GM12878 (cell line): Measurements from ENCODE around the gene SMPX. TPM values are rescaled to one million over a fixed set of nuclear protein-coding genes. Genes with fewer than 3 reads are reported as not detected.

ENCODE experiments used
- ATAC-seq: fragments of 200-7000 bp; cut with Tn5 transposase; 3 replicates; pipeline ENCODE4 v1.9.1; 2020; ENCODE audit warnings: mild to moderate bottlenecking, moderate library complexity
- BruUV-seq: library from RNA; stranded (reverse); fragments of 400-500 nt; replicated peaks from 2 replicates; lab custom pipeline; 2021; lab: Mats Ljungman, UMichigan
- CTCF ChIA-PET: fragments of 300-600 bp; sonication (Branson Sonifier 250); formaldehyde crosslinking; extraction: SDS; loops from one replicate; lab custom pipeline; 2021; ENCODE audit warnings: inconsistent platforms; lab: Yijun Ruan, JAX
- POLR2A ChIA-PET: fragments of 350-600 bp; formaldehyde crosslinking; extraction: SDS; loops from one replicate; lab custom pipeline; 2021; ENCODE audit warnings: inconsistent platforms; lab: Charles Lee
- RAD21 ChIA-PET: fragments of 300-600 bp; sonication (Branson Sonifier 250); formaldehyde crosslinking; loops from one replicate; lab custom pipeline; 2023; ENCODE audit warnings: antibody characterized with exemption; ENCODE audit not compliant: unreplicated experiment; lab: Charles Lee
- SMC1A ChIA-PET: fragments of 300-600 bp; sonication (Branson Sonifier 250); formaldehyde crosslinking; loops from one replicate; lab custom pipeline; 2023; ENCODE audit not compliant: unreplicated experiment, uncharacterized antibody; lab: Charles Lee
- DNase-seq: peaks from one replicate; pipeline ENCODE4 v3.0.0-alpha.2; 2011; ENCODE audit warnings: low read depth, low spot score
- FAIRE-seq: peaks from 3 replicates; lab custom pipeline; 2011; peaks lifted over from hg19 to GRCh38; lab: Jason Lieb, UNC
- H2AFZ ChIP-seq: 2 replicates; pipeline ENCODE4 v1.6.0; 2011; ENCODE audit warnings: low read depth, low read length, control low read depth; ENCODE audit not compliant: control insufficient read depth
- H3K27ac ChIP-seq: 2 replicates; pipeline ENCODE4 v1.5.1; 2011; ENCODE audit warnings: control low read depth; ENCODE audit not compliant: control insufficient read depth, insufficient read depth
- H3K27me3 ChIP-seq, 2 experiments: replicated peaks in 1 of 2; 2 replicates each; pipeline versions ENCODE4 v1.6.0 to v1.6.1; 2011; ENCODE audit warnings: low read length in 1 of 2; ENCODE audit not compliant: control insufficient read depth in 2 of 2, insufficient read depth in 2 of 2
- H3K36me3 ChIP-seq, 2 experiments: 2 replicates each; pipeline ENCODE4 v1.5.1; 2011; ENCODE audit warnings: low read length in 1 of 2; ENCODE audit not compliant: control insufficient read depth in 2 of 2, insufficient read depth in 2 of 2
- H3K4me1 ChIP-seq: 2 replicates; pipeline ENCODE4 v1.6.1; 2011; ENCODE audit warnings: mild to moderate bottlenecking, low read length, moderate library complexity, mixed read lengths; ENCODE audit not compliant: control insufficient read depth, insufficient read depth
- H3K4me2 ChIP-seq: 2 replicates; pipeline ENCODE4 v1.6.0; 2011; ENCODE audit warnings: control low read depth; ENCODE audit not compliant: control insufficient read depth, insufficient read depth
- H3K4me3 ChIP-seq: fragments of 200-600 bp; sonication (generic); 2 replicates; pipeline ENCODE4 v1.5.1; 2016
- H3K79me2 ChIP-seq: 2 replicates; pipeline ENCODE4 v1.6.0; 2011; ENCODE audit warnings: low read length; ENCODE audit not compliant: control insufficient read depth, insufficient read depth
- H3K9ac ChIP-seq: 2 replicates; pipeline ENCODE4 v1.8.0; 2011; ENCODE audit warnings: low read length, control low read depth, mixed read lengths; ENCODE audit not compliant: control insufficient read depth, insufficient read depth
- H3K9me3 ChIP-seq: replicated peaks from 3 replicates; pipeline ENCODE4 v1.5.1; 2011; ENCODE audit warnings: mild to moderate bottlenecking, low read length; ENCODE audit not compliant: control insufficient read depth, insufficient read depth
- H4K20me1 ChIP-seq: 2 replicates; pipeline ENCODE4 v1.6.0; 2011; ENCODE audit not compliant: control insufficient read depth, insufficient read depth
- ASH2L ChIP-seq: fragments of 300-600, 200-600 bp; sonication (generic); IDR thresholded peaks from 2 replicates; pipeline ENCODE4 v1.6.1; 2017; ENCODE audit warnings: low read depth, mild to moderate bottlenecking, borderline replicate concordance
- BHLHE40 ChIP-seq, 2 experiments: fragments of 450-650 bp in 1 of 2; IDR thresholded peaks; 2 replicates each; pipeline ENCODE4 v1.6.1; 2011 to 2017; ENCODE audit warnings: low read depth in 2 of 2, borderline replicate concordance in 1 of 2, improper control_type of control experiment in 1 of 2, low read length in 1 of 2, mild to moderate bottlenecking in 1 of 2
- BMI1 ChIP-seq: fragments of 450-650 bp; IDR thresholded peaks from 2 replicates; pipeline ENCODE4 v1.6.1; 2016; ENCODE audit warnings: mild to moderate bottlenecking, moderate library complexity, borderline replicate concordance
- CBX5 ChIP-seq: sonication (generic); IDR thresholded peaks from 2 replicates; pipeline ENCODE4 v1.6.1; 2016; ENCODE audit warnings: low read depth, moderate library complexity, mild to moderate bottlenecking, inconsistent platforms
- CHD4 ChIP-seq: fragments of 200-600 bp; sonication (generic); IDR thresholded peaks from 2 replicates; pipeline ENCODE4 v1.6.1; 2016; ENCODE audit warnings: mild to moderate bottlenecking
- EED ChIP-seq: sonication (generic); IDR thresholded peaks from 2 replicates; pipeline ENCODE4 v1.6.1; 2016; ENCODE audit warnings: antibody characterized with exemption, low read depth
- EP300 ChIP-seq, 2 experiments: fragments of 150-350 bp in 1 of 2; IDR thresholded peaks; 2 replicates each; pipeline ENCODE4 v1.6.1; 2011 to 2012; ENCODE audit warnings: low read depth in 2 of 2, low read length in 2 of 2, borderline replicate concordance in 1 of 2, improper control_type of control experiment in 1 of 2, inconsistent platforms in 1 of 2; ENCODE audit not compliant: control insufficient read depth in 1 of 2
- HDAC2 ChIP-seq: fragments of 200-600 bp; sonication (generic); IDR thresholded peaks from 2 replicates; pipeline ENCODE4 v1.6.1; 2017
- IKZF2 ChIP-seq, 2 experiments: fragments of 450-650 bp; IDR thresholded peaks; 2 replicates each; pipeline ENCODE4 v1.6.1; 2017; ENCODE audit warnings: mild to moderate bottlenecking in 2 of 2, moderate library complexity in 2 of 2
- JUNB ChIP-seq: IDR thresholded peaks from 2 replicates; pipeline ENCODE4 v1.6.1; 2016; ENCODE audit warnings: antibody characterized with exemption, mild to moderate bottlenecking
- MYB ChIP-seq: fragments of 150-350 bp; IDR thresholded peaks from 2 replicates; pipeline ENCODE4 v1.6.1; 2014; ENCODE audit warnings: mild to moderate bottlenecking, low read depth, low read length, borderline replicate concordance
- PAX5 ChIP-seq: IDR thresholded peaks from 2 replicates; pipeline ENCODE4 v1.6.1; 2011; ENCODE audit warnings: low read depth, low read length, borderline replicate concordance
- POLR2A ChIP-seq: IDR thresholded peaks from 2 replicates; pipeline ENCODE4 v1.6.1; 2011; ENCODE audit warnings: low read depth, mild to moderate bottlenecking, low read length
- RCOR1 ChIP-seq: conservative IDR thresholded peaks from 2 replicates; pipeline ENCODE4 v1.6.1; 2012; ENCODE audit warnings: low read depth, low read length, improper control_type of control experiment
- SRF ChIP-seq, 2 experiments: IDR thresholded peaks; 2 replicates each; pipeline ENCODE4 v1.6.1; 2011; ENCODE audit warnings: low read depth in 2 of 2, low read length in 2 of 2, mild to moderate bottlenecking in 1 of 2, moderate library complexity in 1 of 2
- STAT1 ChIP-seq: fragments of 450-650 bp; conservative IDR thresholded peaks from 2 replicates; pipeline ENCODE4 v1.6.1; 2014; ENCODE audit warnings: antibody characterized with exemption, mild to moderate bottlenecking
- TBL1XR1 ChIP-seq: IDR thresholded peaks from 2 replicates; pipeline ENCODE4 v1.6.1; 2012; ENCODE audit warnings: low read depth, low read length, improper control_type of control experiment
- ZBTB40 ChIP-seq: fragments of 450-650 bp; IDR thresholded peaks from 2 replicates; pipeline ENCODE4 v1.6.1; 2016; ENCODE audit warnings: mild to moderate bottlenecking, moderate library complexity, borderline replicate concordance
- ZNF207 ChIP-seq: fragments of 450-650 bp; IDR thresholded peaks from 2 replicates; pipeline ENCODE4 v1.6.1; 2014; ENCODE audit warnings: antibody characterized with exemption, mild to moderate bottlenecking, borderline replicate concordance
- ZSCAN29 ChIP-seq: fragments of 450-650 bp; IDR thresholded peaks from 2 replicates; pipeline ENCODE4 v1.6.1; 2017; ENCODE audit warnings: mild to moderate bottlenecking, moderate library complexity
- ZZZ3 ChIP-seq: IDR thresholded peaks from 2 replicates; pipeline ENCODE4 v1.6.1; 2011; ENCODE audit warnings: low read depth; ENCODE audit not compliant: control insufficient read depth, insufficient read length
- WGBS: methylation state at CpG from one replicate; pipeline ENCODE4 v1.1.6; 2016; ENCODE audit warnings: low lambda C conversion rate; ENCODE audit not compliant: insufficient replicate concordance, insufficient coverage; ENCODE audit errors: missing lambda C conversion rate; 5-methylcytosine and 5-hydroxymethylcytosine counted together
- in situ Hi-C: fragments of 300-500 bp; cut with MboI; formaldehyde crosslinking; loops from 9 replicates; pipeline ENCODE4 v1.14.3; 2018; ENCODE audit warnings: mixed read lengths
- intact Hi-C: fragments of 100-400 bp; cut with micrococcal nuclease; formaldehyde crosslinking; loops from one replicate; pipeline ENCODE4 v1.14.2; 2022; ENCODE audit not compliant: unreplicated experiment
- polyA plus RNA-seq, 11 experiments: library from polyadenylated mRNA; depleted of rRNA in 4 of 11; unstranded in 6 of 11; stranded (reverse) in 5 of 11; fragments of >200 nt; fragmentation: Nextera tagmentation in 4 of 11; fragmentation: Illumina TruSeq in 1 of 11; extraction: Ambion mirVana in 4 of 11; extraction: Trizol in 1 of 11; gene quantifications; 1 replicate in 1 of 11; 2 replicates in 10 of 11; pipeline versions ENCODE4 v1.2.1 to v1.2.3, GENCODE V29; 2011 to 2016; ENCODE audit warnings: inconsistent platforms in 2 of 11, missing spikeins in 2 of 11, low read depth in 1 of 11
- total RNA-seq, 4 experiments: library from RNA; depleted of rRNA in 3 of 4; stranded (reverse); fragments of >200 nt in 3 of 4; fragmentation: Illumina TruSeq in 1 of 4; extraction: Trizol in 1 of 4; gene quantifications; 2 replicates each; pipeline versions ENCODE4 v1.2.1 to v1.2.3, GENCODE V29; 2013 to 2021
- TF ChIP-seq, protein P1 (sequence below): fragments of 450-650 bp; IDR thresholded peaks from 2 replicates; pipeline ENCODE4 v1.6.1; 2017; ENCODE audit warnings: low read depth, mild to moderate bottlenecking, moderate library complexity

Gene SMPX
- total and polyA plus RNA-seq, 10 of the 15 experiments (the other 5 are each of a cell fraction or from before 2014, with no cell fraction given) = 0.08 to 0.09 TPM; not detected in 8

DNA sequence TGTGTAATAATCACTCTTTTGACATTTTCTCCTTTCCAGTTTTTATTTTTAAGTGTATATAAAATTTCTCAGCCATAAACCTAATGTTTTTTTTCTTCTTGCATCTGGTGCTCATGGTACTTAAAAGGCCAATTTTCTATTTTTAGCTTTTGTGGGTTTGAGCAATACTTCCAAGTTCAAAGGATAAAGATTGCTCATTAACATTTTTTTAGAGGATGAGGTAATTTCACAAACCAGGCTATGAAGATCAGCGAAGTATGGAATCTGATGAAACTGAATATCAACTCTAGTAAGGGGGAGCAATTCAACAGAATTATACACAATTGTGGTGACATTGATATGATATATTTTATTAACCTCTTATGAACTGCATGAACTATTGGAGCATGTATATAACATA lies 74.0 kb downstream of the SMPX start (continued):
- no peak for TF ChIP-seq SRF (IDR thresholded peaks at IDR 0.05; ENCODE audit: low read depth in 2 of 2, low read length in 2 of 2)
- no peak for TF ChIP-seq POLR2A
- no peak for TF ChIP-seq EP300 (IDR thresholded peaks at IDR 0.05; ENCODE audit: borderline replicate concordance in 1 of 2, control insufficient read depth in 1 of 2, low read depth in 2 of 2, low read length in 2 of 2)
- TF ChIP-seq, protein P1, sequence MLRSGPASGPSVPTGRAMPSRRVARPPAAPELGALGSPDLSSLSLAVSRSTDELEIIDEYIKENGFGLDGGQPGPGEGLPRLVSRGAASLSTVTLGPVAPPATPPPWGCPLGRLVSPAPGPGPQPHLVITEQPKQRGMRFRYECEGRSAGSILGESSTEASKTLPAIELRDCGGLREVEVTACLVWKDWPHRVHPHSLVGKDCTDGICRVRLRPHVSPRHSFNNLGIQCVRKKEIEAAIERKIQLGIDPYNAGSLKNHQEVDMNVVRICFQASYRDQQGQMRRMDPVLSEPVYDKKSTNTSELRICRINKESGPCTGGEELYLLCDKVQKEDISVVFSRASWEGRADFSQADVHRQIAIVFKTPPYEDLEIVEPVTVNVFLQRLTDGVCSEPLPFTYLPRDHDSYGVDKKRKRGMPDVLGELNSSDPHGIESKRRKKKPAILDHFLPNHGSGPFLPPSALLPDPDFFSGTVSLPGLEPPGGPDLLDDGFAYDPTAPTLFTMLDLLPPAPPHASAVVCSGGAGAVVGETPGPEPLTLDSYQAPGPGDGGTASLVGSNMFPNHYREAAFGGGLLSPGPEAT = no peak
- TF ChIP-seq EED = no peak
- no peak for TF ChIP-seq STAT1
- no peak for TF ChIP-seq MYB
- TF ChIP-seq ASH2L = no peak
- no peak for TF ChIP-seq ZZZ3
- TF ChIP-seq CBX5 = no peak
- TF ChIP-seq ZNF207 = no peak
- no peak for TF ChIP-seq JUNB

- H3K79me2 ChIP-seq = no peaks in the 10 kb centered on the region
- no peak overlapping the region for H3K9ac ChIP-seq
- H3K4me3 ChIP-seq = no peak overlapping the region
- DNase-seq (no peak), ATAC-seq (no peak), FAIRE-seq (no peak)
- no peaks in the 10 kb centered on the region for H3K4me1 ChIP-seq
- H3K36me3 ChIP-seq = no peaks in the 10 kb centered on the region
- RAD21 ChIA-PET = no interaction called here
- no peaks in the 10 kb centered on the region for H3K9me3 ChIP-seq
- CTCF ChIA-PET = no interaction called here
- H3K27ac ChIP-seq = no peak overlapping the region
- no TSS peak for BruUV-seq
- no peak overlapping the region for H2AFZ ChIP-seq
- in situ Hi-C loops = no loop called here
- SMC1A ChIA-PET = no interaction called here
- no peaks in the 10 kb centered on the region for H4K20me1 ChIP-seq
- WGBS = 10% methylated on average over 4 of the region's 4 CpGs
- no peak overlapping the region for H3K4me2 ChIP-seq
- POLR2A ChIA-PET = no interaction called here
- intact Hi-C loops = loop anchor here (10.0 kb wide), 1 partner anchor 63 kb away; no protein-coding TSS in a partner anchor
- no peaks in the 10 kb centered on the region for H3K27me3 ChIP-seq
- no peak for TF ChIP-seq BMI1
- TF ChIP-seq TBL1XR1 = no peak
- no peak for TF ChIP-seq PAX5
- TF ChIP-seq IKZF2 (IDR thresholded peaks at IDR 0.05) = no peak
- TF ChIP-seq CHD4 = no peak
- TF ChIP-seq ZSCAN29 = no peak
- TF ChIP-seq HDAC2 = no peak
- TF ChIP-seq ZBTB40 = no peak
- no peak for TF ChIP-seq BHLHE40 (IDR thresholded peaks at IDR 0.05; ENCODE audit: borderline replicate concordance in 1 of 2, low read depth in 2 of 2, low read length in 1 of 2)
- TF ChIP-seq RCOR1 = no peak
Observed at GRCh38 chrX:21678048-21678612, 79.8 kb downstream of the SMPX start.
